ENCODE measurements around the gene ZNF19.

Gene ZNF19

DNA sequence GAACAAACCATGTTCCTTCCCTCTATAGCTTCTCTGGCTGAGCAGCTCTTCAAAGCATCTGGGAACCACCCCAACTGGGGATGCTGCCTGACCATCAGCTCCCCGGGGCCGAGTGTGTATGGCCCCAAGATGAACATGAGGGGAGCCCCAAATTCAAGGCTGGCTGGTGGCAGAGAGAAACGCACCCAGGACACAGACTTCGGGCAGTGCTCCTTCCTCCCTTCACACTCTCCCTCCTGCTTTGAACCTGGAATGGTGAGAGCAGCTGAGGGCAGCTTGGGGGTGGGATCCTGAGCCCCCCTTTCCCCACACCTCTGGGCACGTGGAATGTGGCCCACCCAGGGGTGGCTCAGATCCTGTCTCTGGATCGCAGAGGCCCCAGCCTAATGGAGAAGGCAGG is 64.5 kb downstream of the ZNF19 start:
- no peak for DNase-seq (ENCODE audit: low read depth)
- no peak overlapping the region for H3K4me3 ChIP-seq (replicated peaks; ENCODE audit: low read depth, low read length)
- TF ChIP-seq, protein P1, sequence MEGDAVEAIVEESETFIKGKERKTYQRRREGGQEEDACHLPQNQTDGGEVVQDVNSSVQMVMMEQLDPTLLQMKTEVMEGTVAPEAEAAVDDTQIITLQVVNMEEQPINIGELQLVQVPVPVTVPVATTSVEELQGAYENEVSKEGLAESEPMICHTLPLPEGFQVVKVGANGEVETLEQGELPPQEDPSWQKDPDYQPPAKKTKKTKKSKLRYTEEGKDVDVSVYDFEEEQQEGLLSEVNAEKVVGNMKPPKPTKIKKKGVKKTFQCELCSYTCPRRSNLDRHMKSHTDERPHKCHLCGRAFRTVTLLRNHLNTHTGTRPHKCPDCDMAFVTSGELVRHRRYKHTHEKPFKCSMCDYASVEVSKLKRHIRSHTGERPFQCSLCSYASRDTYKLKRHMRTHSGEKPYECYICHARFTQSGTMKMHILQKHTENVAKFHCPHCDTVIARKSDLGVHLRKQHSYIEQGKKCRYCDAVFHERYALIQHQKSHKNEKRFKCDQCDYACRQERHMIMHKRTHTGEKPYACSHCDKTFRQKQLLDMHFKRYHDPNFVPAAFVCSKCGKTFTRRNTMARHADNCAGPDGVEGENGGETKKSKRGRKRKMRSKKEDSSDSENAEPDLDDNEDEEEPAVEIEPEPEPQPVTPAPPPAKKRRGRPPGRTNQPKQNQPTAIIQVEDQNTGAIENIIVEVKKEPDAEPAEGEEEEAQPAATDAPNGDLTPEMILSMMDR (IDR thresholded peaks at IDR 0.05; ENCODE audit: low read length, missing control alignments): no peak

DNA sequence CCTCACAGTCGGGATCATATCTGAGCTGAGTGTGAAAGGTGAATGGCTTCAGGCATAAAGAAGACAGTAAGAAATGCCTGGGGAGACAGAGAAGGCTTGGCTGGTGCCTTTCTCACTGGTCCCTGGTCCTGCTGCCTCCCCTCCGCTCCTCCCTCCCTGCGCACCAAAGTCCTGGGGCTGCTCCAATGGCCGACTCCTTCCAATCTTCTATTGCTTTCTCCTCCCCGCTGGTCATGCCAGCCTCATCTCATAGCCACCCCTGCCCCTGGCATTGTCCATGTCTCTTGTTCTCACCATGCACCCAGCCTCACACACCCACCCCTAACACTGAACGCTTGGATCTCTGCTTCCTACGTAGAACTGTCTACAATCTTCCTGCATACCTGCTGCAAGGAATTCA is 65.3 kb downstream of the ZNF19 start:
- no peak for DNase-seq (ENCODE audit: low read depth)
- TF ChIP-seq, protein P1 (IDR thresholded peaks at IDR 0.05; ENCODE audit: low read length, missing control alignments): no peak
- H3K4me3 ChIP-seq (replicated peaks; ENCODE audit: low read depth, low read length): no peak overlapping the region

Measured in fibroblast of pulmonary artery (primary cell).